Hepatocyte (in vitro differentiated cells): ENCODE data around the gene GATAD2A. TPM values are rescaled to one million over a fixed set of nuclear protein-coding genes. Genes with fewer than 3 reads are reported as not detected.

Source experiments
- DNase-seq: peaks from one replicate; pipeline ENCODE4 v3.0.0-alpha.2; 2016; ENCODE audit warnings: low spot score
- H2AFZ ChIP-seq: fragments of 200-600 bp; sonication (generic); 2 replicates; pipeline ENCODE4 v1.6.0; 2016; ENCODE audit warnings: antibody characterized with exemption, mild to moderate bottlenecking
- H3K27ac ChIP-seq: fragments of 200-600 bp; sonication (generic); 2 replicates; pipeline ENCODE4 v1.5.1; 2016; ENCODE audit warnings: mild to moderate bottlenecking
- H3K27me3 ChIP-seq: fragments of 200-600 bp; sonication (generic); 2 replicates; pipeline ENCODE4 v1.6.1; 2016
- H3K36me3 ChIP-seq: fragments of 200-600 bp; sonication (generic); replicated peaks from 2 replicates; pipeline ENCODE4 v1.5.1; 2016; ENCODE audit warnings: low read depth; ENCODE audit not compliant: insufficient read depth
- H3K4me1 ChIP-seq: fragments of 200-600 bp; sonication (generic); 2 replicates; pipeline ENCODE4 v1.5.1; 2016; ENCODE audit warnings: mild to moderate bottlenecking, moderate library complexity; ENCODE audit not compliant: insufficient read depth
- H3K4me2 ChIP-seq: fragments of 200-600 bp; sonication (generic); 2 replicates; pipeline ENCODE4 v1.6.0; 2016
- H3K4me3 ChIP-seq: fragments of 200-600 bp; sonication (generic); 2 replicates; pipeline ENCODE4 v1.5.1; 2016; ENCODE audit warnings: mild to moderate bottlenecking
- H3K79me2 ChIP-seq: fragments of 200-600 bp; sonication (generic); 2 replicates; pipeline ENCODE4 v1.6.0; 2017; ENCODE audit warnings: mild to moderate bottlenecking
- H3K9me2 ChIP-seq: fragments of 200-600 bp; sonication (generic); replicated peaks from 2 replicates; pipeline ENCODE4 v1.6.0; 2017; ENCODE audit warnings: mild to moderate bottlenecking; ENCODE audit not compliant: insufficient read depth
- H3K9me3 ChIP-seq: fragments of 200-600 bp; sonication (generic); 2 replicates; pipeline ENCODE4 v1.5.1; 2016; ENCODE audit warnings: low read depth, mild to moderate bottlenecking
- H4K20me1 ChIP-seq: fragments of 200-600 bp; sonication (generic); 2 replicates; pipeline ENCODE4 v1.6.0; 2016; ENCODE audit warnings: mild to moderate bottlenecking; ENCODE audit not compliant: insufficient read depth, poor library complexity, severe bottlenecking
- CTCF ChIP-seq: fragments of 200-600 bp; sonication (generic); IDR thresholded peaks from 2 replicates; pipeline ENCODE4 v1.5.1; 2016; ENCODE audit warnings: antibody characterized with exemption, mild to moderate bottlenecking; ENCODE audit not compliant: poor library complexity
- EZH2 ChIP-seq: fragments of 200-600 bp; sonication (generic); IDR thresholded peaks from 2 replicates; pipeline ENCODE4 v1.6.1; 2016; ENCODE audit warnings: antibody characterized with exemption, mild to moderate bottlenecking, borderline replicate concordance
- EZH2phosphoT487 ChIP-seq: fragments of 200-600 bp; sonication (generic); IDR thresholded peaks from one replicate; pipeline ENCODE4 v1.6.1; 2018; ENCODE audit warnings: antibody characterized with exemption, mild to moderate bottlenecking, low read depth, moderate library complexity; ENCODE audit not compliant: unreplicated experiment, severe bottlenecking
- WGBS: methylation state at CpG from one replicate; pipeline ENCODE4 v1.1.6; 2016; ENCODE audit warnings: low lambda C conversion rate; ENCODE audit errors: missing lambda C conversion rate; 5-methylcytosine and 5-hydroxymethylcytosine counted together
- polyA plus RNA-seq: library from polyadenylated mRNA; unstranded; fragments of >200 nt; fragmentation: Nextera tagmentation; extraction: Ambion mirVana; gene quantifications from 2 replicates; pipeline ENCODE4 v1.2.1, GENCODE V29; 2016
- total RNA-seq: library from RNA; depleted of rRNA; stranded (reverse); fragments of >200 nt; gene quantifications from 2 replicates; pipeline ENCODE4 v1.2.3, GENCODE V29; 2014

Gene GATAD2A
- total and polyA plus RNA-seq, 2 experiments from 2014 or later: 35.3 to 35.7 TPM

GRCh38 chr19:19517235-19517619 is 111.8 kb downstream of the GATAD2A start:
- peaks cover 15% of the 10 kb centered on the region for H3K4me1 ChIP-seq
- TF ChIP-seq EZH2: no peak
- no peak for TF ChIP-seq CTCF
- TF ChIP-seq EZH2phosphoT487: no peak
- H3K79me2 ChIP-seq: peaks cover 61% of the 10 kb centered on the region
- DNase-seq: no peak
- no peaks in the 10 kb centered on the region for H3K27me3 ChIP-seq
- no peak overlapping the region for H3K27ac ChIP-seq
- H3K9me2 ChIP-seq: no peaks in the 10 kb centered on the region
- 97% methylated on average over 10 of the region's 10 CpGs for WGBS
- no peaks in the 10 kb centered on the region for H3K9me3 ChIP-seq
- no peak overlapping the region for H2AFZ ChIP-seq
- peak overlapping the region; percentile 93 for H3K4me2 ChIP-seq
- H4K20me1 ChIP-seq: peaks cover 6% of the 10 kb centered on the region
- H3K36me3 ChIP-seq: no peaks in the 10 kb centered on the region
- peak overlapping the region; percentile 88 for H3K4me3 ChIP-seq

GRCh38 chr19:19520989-19521388 is 115.5 kb downstream of the GATAD2A start:
- Histone ChIP-seq H3K4me3 (no peak overlapping the region), H4K20me1 (peaks cover 24% of the 10 kb centered on the region), H3K4me2 (no peak overlapping the region), H3K9me3 (no peaks in the 10 kb centered on the region), H3K27me3 (no peaks in the 10 kb centered on the region), H3K36me3 (no peaks in the 10 kb centered on the region), H3K79me2 (peaks cover 87% of the 10 kb centered on the region), H3K9me2 (no peaks in the 10 kb centered on the region), H2AFZ (no peak overlapping the region), H3K27ac (no peak overlapping the region), H3K4me1 (peaks cover 10% of the 10 kb centered on the region)
- DNase-seq: no peak
- TF ChIP-seq EZH2: no peak
- 92% methylated on average over 6 of the region's 6 CpGs for WGBS

GRCh38 chr19:19523177-19523576 is 117.7 kb downstream of the GATAD2A start:
- peaks cover 28% of the 10 kb centered on the region for H4K20me1 ChIP-seq
- peaks cover 66% of the 10 kb centered on the region for H3K79me2 ChIP-seq
- TF ChIP-seq EZH2 (no peak), EZH2phosphoT487 (no peak), CTCF (no peak)
- WGBS: 96% methylated on average over 3 of the region's 3 CpGs
- no peak overlapping the region for H3K4me3 ChIP-seq
- H3K9me3 ChIP-seq: no peaks in the 10 kb centered on the region
- H3K4me1 ChIP-seq: no peaks in the 10 kb centered on the region
- H2AFZ ChIP-seq: no peak overlapping the region
- H3K27me3 ChIP-seq: no peaks in the 10 kb centered on the region
- no peaks in the 10 kb centered on the region for H3K9me2 ChIP-seq
- no peaks in the 10 kb centered on the region for H3K36me3 ChIP-seq
- no peak overlapping the region for H3K27ac ChIP-seq
- no peak overlapping the region for H3K4me2 ChIP-seq
- DNase-seq: no peak

- no peaks in the 10 kb centered on the region for H3K9me2 ChIP-seq
- no peak for DNase-seq
- no peak for TF ChIP-seq CTCF
- no peak for TF ChIP-seq EZH2
- no peak for TF ChIP-seq EZH2phosphoT487
- 89% methylated on average over 7 of the region's 7 CpGs for WGBS
- no peak overlapping the region for H3K27ac ChIP-seq
- no peak overlapping the region for H2AFZ ChIP-seq
- H3K79me2 ChIP-seq: peaks cover 58% of the 10 kb centered on the region
- H3K9me3 ChIP-seq: no peaks in the 10 kb centered on the region
- H3K4me3 ChIP-seq: no peak overlapping the region
- no peak overlapping the region for H3K4me2 ChIP-seq
- H3K4me1 ChIP-seq: no peaks in the 10 kb centered on the region
- H3K27me3 ChIP-seq: no peaks in the 10 kb centered on the region
- no peaks in the 10 kb centered on the region for H3K36me3 ChIP-seq
- H4K20me1 ChIP-seq: peaks cover 28% of the 10 kb centered on the region
These were observed 118.6 kb downstream of the GATAD2A start for GRCh38 chr19:19524053-19524452.
